Activated B cell treated with CpG ODN at 0.5 μM for 24 hours (primary cell): ENCODE measurements around the gene PCDH7. TPM values are rescaled to one million over a fixed set of nuclear protein-coding genes. Genes with fewer than 3 reads are reported as not detected.

Source experiments
- ATAC-seq: fragments of 200-7000 bp; cut with Tn5 transposase; one replicate; pipeline ENCODE4 v1.10.0; 2021; ENCODE audit warnings: low read depth, mild to moderate bottlenecking, moderate library complexity
- CTCF ChIA-PET: fragments of 350-600 bp; sonication (Branson Sonifier 250); formaldehyde crosslinking; loops from one replicate; lab custom pipeline; 2021; ENCODE audit warnings: antibody characterized with exemption; lab: Charles Lee
- POLR2A ChIA-PET: fragments of 350-600 bp; sonication (Branson Sonifier 250); formaldehyde crosslinking; loops from one replicate; lab custom pipeline; 2021; ENCODE audit warnings: antibody characterized with exemption; lab: Charles Lee
- DNase-seq: peaks from one replicate; pipeline ENCODE4 v3.0.0; 2022
- H3K27ac Mint-ChIP-seq: one replicate; pipeline ENCODE4 v1.8.0; 2020; ENCODE audit warnings: mixed read lengths
- H3K27me3 Mint-ChIP-seq: one replicate; pipeline ENCODE4 v1.8.0; 2021; ENCODE audit warnings: mixed read lengths
- H3K36me3 Mint-ChIP-seq: one replicate; pipeline ENCODE4 v1.8.0; 2021; ENCODE audit warnings: low read depth, mixed read lengths
- H3K4me1 Mint-ChIP-seq: one replicate; pipeline ENCODE4 v1.8.0; 2021; ENCODE audit warnings: mixed read lengths
- H3K4me3 Mint-ChIP-seq: one replicate; pipeline ENCODE4 v1.8.0; 2020; ENCODE audit warnings: mild to moderate bottlenecking, mixed read lengths
- H3K9me3 Mint-ChIP-seq: one replicate; pipeline ENCODE4 v1.8.0; 2020; ENCODE audit warnings: mixed read lengths
- CTCF ChIP-seq: fragments of 200-600 bp; IDR thresholded peaks from one replicate; pipeline ENCODE4 v1.8.0; 2022; ENCODE audit warnings: antibody characterized with exemption, mild to moderate bottlenecking
- intact Hi-C: fragments of 100-400 bp; cut with micrococcal nuclease; formaldehyde crosslinking; loops from one replicate; pipeline ENCODE4 v1.15.1; 2024
- total RNA-seq: library from RNA; stranded (reverse); gene quantifications from 2 replicates; pipeline ENCODE4 v1.2.3, GENCODE V29; 2022

Gene PCDH7
- total RNA-seq, 1 donor from 2014 or later: not detected

GRCh38 chr4:30753316-30753715 is 33.1 kb downstream of the PCDH7 start:
- Mint-ChIP-seq H3K27me3 (no peaks in the 10 kb centered on the region), H3K4me3 (no peak overlapping the region), H3K36me3 (no peaks in the 10 kb centered on the region), H3K9me3 (no peaks in the 10 kb centered on the region), H3K4me1 (no peaks in the 10 kb centered on the region), H3K27ac (no peak overlapping the region)
- ChIA-PET POLR2A (no interaction called here), CTCF (no interaction called here)
- DNase-seq (no peak), ATAC-seq (no peak)
- intact Hi-C loops: no loop called here
- no peak for TF ChIP-seq CTCF

- intact Hi-C loops: no loop called here
- ATAC-seq (no peak), DNase-seq (no peak)
- Mint-ChIP-seq H3K36me3 (no peaks in the 10 kb centered on the region), H3K4me3 (no peak overlapping the region), H3K4me1 (no peaks in the 10 kb centered on the region), H3K9me3 (no peaks in the 10 kb centered on the region), H3K27me3 (no peaks in the 10 kb centered on the region), H3K27ac (no peak overlapping the region)
- ChIA-PET CTCF (no interaction called here), POLR2A (no interaction called here)
- no peak for TF ChIP-seq CTCF
Observed at GRCh38 chr4:30754021-30754420, 33.9 kb downstream of the PCDH7 start.

- Mint-ChIP-seq H3K4me3 (no peak overlapping the region), H3K27me3 (no peaks in the 10 kb centered on the region), H3K36me3 (no peaks in the 10 kb centered on the region), H3K9me3 (peaks cover 3% of the 10 kb centered on the region), H3K4me1 (no peaks in the 10 kb centered on the region), H3K27ac (no peak overlapping the region)
- TF ChIP-seq CTCF: no peak
- no peak for ATAC-seq
- intact Hi-C loops: no loop called here
- ChIA-PET CTCF (no interaction called here), POLR2A (no interaction called here)
- DNase-seq: no peak
Observed at GRCh38 chr4:30755346-30755745, 35.2 kb downstream of the PCDH7 start.

- Mint-ChIP-seq H3K9me3 (peaks cover 3% of the 10 kb centered on the region), H3K36me3 (no peaks in the 10 kb centered on the region), H3K27me3 (no peaks in the 10 kb centered on the region), H3K27ac (no peak overlapping the region), H3K4me3 (no peak overlapping the region), H3K4me1 (no peaks in the 10 kb centered on the region)
- ChIA-PET CTCF (no interaction called here), POLR2A (no interaction called here)
- TF ChIP-seq CTCF: no peak
- DNase-seq (no peak), ATAC-seq (no peak)
- intact Hi-C loops: no loop called here
Observed at GRCh38 chr4:30756553-30756952, 36.4 kb downstream of the PCDH7 start.

GRCh38 chr4:30757357-30757756 is 37.2 kb downstream of the PCDH7 start:
- no peak for ATAC-seq
- no peak for TF ChIP-seq CTCF
- no peak overlapping the region for H3K4me3 Mint-ChIP-seq

More at GRCh38 chr4:30757357-30757756, 37.2 kb downstream of the PCDH7 start:
- Mint-ChIP-seq H3K36me3 (no peaks in the 10 kb centered on the region), H3K27me3 (no peaks in the 10 kb centered on the region), H3K9me3 (peaks cover 3% of the 10 kb centered on the region), H3K4me1 (no peaks in the 10 kb centered on the region), H3K27ac (no peak overlapping the region)
- intact Hi-C loops: no loop called here
- ChIA-PET POLR2A (no interaction called here), CTCF (no interaction called here)
- no peak for DNase-seq
